Neuronal stem cell (in vitro differentiated cells): ENCODE results near the gene KRT3.

Experiments
- DNase-seq: peaks from one replicate; pipeline ENCODE4 v3.0.0-alpha.2; 2013; ENCODE audit warnings: low spot score
- H2AFZ ChIP-seq: one replicate; pipeline ENCODE4 v1.6.1; 2013; ENCODE audit warnings: mild to moderate bottlenecking, low read length, inconsistent platforms
- H2AK5ac ChIP-seq: 2 replicates; pipeline ENCODE4 v1.6.1; 2013; ENCODE audit warnings: low read depth, mild to moderate bottlenecking, inconsistent platforms, low read length, moderate library complexity, mixed read lengths
- H2BK120ac ChIP-seq: 2 replicates; pipeline ENCODE4 v1.6.1; 2013; ENCODE audit warnings: low read depth, mild to moderate bottlenecking, inconsistent platforms, low read length, moderate library complexity, mixed read lengths
- H2BK12ac ChIP-seq: one replicate; pipeline ENCODE4 v1.6.1; 2013; ENCODE audit warnings: low read length, inconsistent platforms
- H2BK15ac ChIP-seq: 2 replicates; pipeline ENCODE4 v1.6.1; 2013; ENCODE audit warnings: mild to moderate bottlenecking, low read length, inconsistent platforms, mixed read lengths
- H2BK5ac ChIP-seq: one replicate; pipeline ENCODE4 v1.6.1; 2013; ENCODE audit warnings: inconsistent platforms, mild to moderate bottlenecking, low read length, moderate library complexity
- H3K14ac ChIP-seq: one replicate; pipeline ENCODE4 v1.6.1; 2013; ENCODE audit warnings: low read length, inconsistent platforms
- H3K18ac ChIP-seq: 2 replicates; pipeline ENCODE4 v1.6.1; 2013; ENCODE audit warnings: low read length, inconsistent platforms
- H3K23ac ChIP-seq: 2 replicates; pipeline ENCODE4 v1.6.1; 2013; ENCODE audit warnings: low read depth, mild to moderate bottlenecking, mixed read lengths, low read length, inconsistent platforms; ENCODE audit not compliant: poor library complexity
- H3K27ac ChIP-seq: replicated peaks from 3 replicates; pipeline ENCODE4 v1.5.1; 2013; ENCODE audit warnings: low read length, inconsistent platforms
- H3K27me3 ChIP-seq, 3 experiments: 2 replicates each; pipeline ENCODE4 v1.6.1; 2013; ENCODE audit warnings: low read length in 3 of 3, mild to moderate bottlenecking in 2 of 3, inconsistent platforms in 1 of 3, low read depth in 1 of 3, mixed read lengths in 1 of 3, moderate library complexity in 1 of 3; ENCODE audit not compliant: control insufficient read depth in 3 of 3, insufficient read depth in 3 of 3
- H3K36me3 ChIP-seq, 2 donors: replicated peaks in 1 of 2; 2 replicates each; pipeline ENCODE4 v1.6.1; 2013; ENCODE audit warnings: low read length in 2 of 2; ENCODE audit not compliant: control insufficient read depth in 2 of 2, insufficient read depth in 2 of 2
- H3K4ac ChIP-seq: 2 replicates; pipeline ENCODE4 v1.6.1; 2013; ENCODE audit warnings: inconsistent platforms, mild to moderate bottlenecking, low read length, moderate library complexity
- H3K4me1 ChIP-seq, 2 donors: 1 replicate in 1 of 2; 2 replicates in 1 of 2; pipeline ENCODE4 v1.6.1; 2013; ENCODE audit warnings: low read length in 2 of 2, low read depth in 1 of 2; ENCODE audit not compliant: control insufficient read depth in 2 of 2, insufficient read depth in 1 of 2
- H3K4me2 ChIP-seq: one replicate; pipeline ENCODE4 v1.6.1; 2013; ENCODE audit warnings: mild to moderate bottlenecking, low read length, inconsistent platforms; ENCODE audit not compliant: insufficient read depth, poor library complexity, severe bottlenecking
- H3K4me3 ChIP-seq, 2 donors: 2 replicates each; pipeline ENCODE4 v1.5.1; 2013; ENCODE audit warnings: low read length in 2 of 2, mild to moderate bottlenecking in 2 of 2, inconsistent platforms in 1 of 2, moderate library complexity in 1 of 2
- H3K79me1 ChIP-seq: one replicate; pipeline ENCODE4 v1.6.1; 2013; ENCODE audit warnings: low read depth, mild to moderate bottlenecking, inconsistent platforms, low read length, moderate library complexity
- H3K9ac ChIP-seq: one replicate; pipeline ENCODE4 v1.6.1; 2013; ENCODE audit warnings: mild to moderate bottlenecking, low read depth, low read length, inconsistent platforms; ENCODE audit not compliant: poor library complexity
- H3K9me3 ChIP-seq, 2 donors: replicated peaks in 1 of 2; 2 replicates each; pipeline versions ENCODE3 to v1.6.1; 2013; ENCODE audit warnings: low read length in 2 of 2, mild to moderate bottlenecking in 2 of 2, inconsistent platforms in 1 of 2, low read depth in 1 of 2, mixed read lengths in 1 of 2, moderate library complexity in 1 of 2; ENCODE audit not compliant: control insufficient read depth in 2 of 2, insufficient read depth in 1 of 2
- H4K8ac ChIP-seq: one replicate; pipeline ENCODE4 v1.6.1; 2013; ENCODE audit warnings: low read depth, mild to moderate bottlenecking, inconsistent platforms, low read length, moderate library complexity
- H4K91ac ChIP-seq: one replicate; pipeline ENCODE4 v1.6.1; 2013; ENCODE audit warnings: low read length, low read depth, mild to moderate bottlenecking, inconsistent platforms; ENCODE audit not compliant: poor library complexity
- WGBS, 2 donors: extraction: QIAGEN DNeasy Blood & Tissue Kit; methylation state at CpG; one replicate each; pipeline ENCODE4 v1.1.7; 2013; ENCODE audit warnings: missing lambda C conversion rate in 2 of 2, mixed read lengths in 1 of 2; ENCODE audit not compliant: insufficient read length in 2 of 2, insufficient replicate concordance in 1 of 2; ENCODE audit errors: extremely low coverage in 2 of 2; 5-methylcytosine and 5-hydroxymethylcytosine counted together

KRT3 gene

DNA sequence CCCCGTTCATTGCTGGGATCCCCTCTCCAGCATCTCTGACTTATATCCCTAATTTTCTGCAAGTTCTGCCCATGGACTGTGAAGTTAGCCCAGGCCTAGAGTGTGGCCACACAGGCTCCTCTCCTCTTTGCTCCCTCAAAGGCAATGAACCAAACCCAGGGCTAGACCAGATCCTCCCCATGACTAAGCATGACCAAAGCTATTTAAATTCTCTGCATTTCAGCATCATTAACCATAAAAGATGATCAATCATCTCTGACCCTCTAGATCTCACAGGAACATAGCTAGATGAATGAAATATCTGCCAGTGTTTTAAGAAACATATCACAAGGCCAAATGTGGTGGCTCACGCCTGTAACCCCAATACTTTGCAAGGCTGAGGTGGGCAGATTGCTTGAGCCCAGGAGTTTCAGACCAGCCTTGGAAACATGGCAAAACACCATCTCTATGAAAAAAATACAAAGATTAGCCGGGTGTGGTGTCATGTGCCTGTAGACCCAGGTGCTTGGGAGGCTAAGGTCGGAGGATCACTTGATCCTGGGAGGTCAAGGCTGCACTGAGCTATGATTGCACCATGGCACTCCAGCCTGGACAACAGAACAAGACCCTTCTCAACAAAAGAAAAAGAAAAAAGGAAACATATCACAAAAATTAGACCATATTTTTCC is 2.2 kb upstream of the KRT3 start:
- no peak for DNase-seq
- H3K4me2 ChIP-seq: no peak overlapping the region
- H4K91ac ChIP-seq: no peak overlapping the region
- no peaks in the 10 kb centered on the region for H3K79me1 ChIP-seq
- no peak overlapping the region for H2BK15ac ChIP-seq
- no peak overlapping the region for H2BK120ac ChIP-seq
- H2AFZ ChIP-seq: no peak overlapping the region
- no peak overlapping the region for H3K18ac ChIP-seq
- H3K27ac ChIP-seq: no peak overlapping the region
- no peaks in the 10 kb centered on the region for H3K9me3 ChIP-seq
- H3K23ac ChIP-seq: no peak overlapping the region
- peaks cover 0 to 2% of the 10 kb centered on the region in 2 donors for H3K4me1 ChIP-seq
- no peak overlapping the region for H3K9ac ChIP-seq
- H4K8ac ChIP-seq: no peak overlapping the region
- WGBS, 2 donors: no CpG with 5 or more reads among the region's 4 CpGs
- H3K27me3 ChIP-seq: no peaks in the 10 kb centered on the region
- no peak overlapping the region for H2BK5ac ChIP-seq
- H3K4ac ChIP-seq: no peak overlapping the region
- H3K14ac ChIP-seq: no peak overlapping the region
- H2BK12ac ChIP-seq: no peak overlapping the region
- no peak overlapping the region for H3K4me3 ChIP-seq
- H2AK5ac ChIP-seq: no peak overlapping the region
- no peaks in the 10 kb centered on the region for H3K36me3 ChIP-seq

DNA sequence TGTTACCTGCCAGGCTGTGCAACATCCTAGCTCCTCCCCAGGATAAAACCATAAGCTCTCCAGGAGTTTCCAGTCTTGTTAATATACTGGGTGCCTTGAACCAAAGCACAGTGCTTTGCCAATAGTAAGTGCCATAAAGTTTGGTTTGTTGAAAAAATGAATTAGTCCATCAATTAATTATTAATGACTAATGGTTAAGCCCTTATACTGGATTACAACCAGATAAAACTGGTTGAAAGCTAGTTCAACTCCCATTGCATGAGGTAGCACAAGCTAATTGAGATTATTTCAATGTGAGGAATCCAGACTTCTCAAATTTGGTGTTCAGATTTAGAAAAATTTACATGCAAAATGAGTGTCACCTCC is 1.6 kb upstream of the KRT3 start:
- H2AFZ ChIP-seq: no peak overlapping the region
- H3K4me2 ChIP-seq: no peak overlapping the region
- H3K27me3 ChIP-seq: no peaks in the 10 kb centered on the region
- peaks cover 0 to 2% of the 10 kb centered on the region in 2 donors for H3K4me1 ChIP-seq
- no peak overlapping the region for H4K8ac ChIP-seq
- no peak overlapping the region for H3K18ac ChIP-seq
- H3K4ac ChIP-seq: no peak overlapping the region
- no peak overlapping the region for H2BK12ac ChIP-seq
- no peak overlapping the region for H2BK15ac ChIP-seq
- H3K27ac ChIP-seq: no peak overlapping the region
- no peak for DNase-seq
- H3K36me3 ChIP-seq: no peaks in the 10 kb centered on the region
- no peak overlapping the region for H3K14ac ChIP-seq
- no peak overlapping the region for H3K23ac ChIP-seq
- no peak overlapping the region for H3K9ac ChIP-seq
- H2AK5ac ChIP-seq: no peak overlapping the region
- H3K79me1 ChIP-seq: no peaks in the 10 kb centered on the region
- H4K91ac ChIP-seq: no peak overlapping the region
- no peak overlapping the region for H3K4me3 ChIP-seq
- H2BK120ac ChIP-seq: no peak overlapping the region
- H2BK5ac ChIP-seq: no peak overlapping the region
- no peaks in the 10 kb centered on the region for H3K9me3 ChIP-seq

DNA sequence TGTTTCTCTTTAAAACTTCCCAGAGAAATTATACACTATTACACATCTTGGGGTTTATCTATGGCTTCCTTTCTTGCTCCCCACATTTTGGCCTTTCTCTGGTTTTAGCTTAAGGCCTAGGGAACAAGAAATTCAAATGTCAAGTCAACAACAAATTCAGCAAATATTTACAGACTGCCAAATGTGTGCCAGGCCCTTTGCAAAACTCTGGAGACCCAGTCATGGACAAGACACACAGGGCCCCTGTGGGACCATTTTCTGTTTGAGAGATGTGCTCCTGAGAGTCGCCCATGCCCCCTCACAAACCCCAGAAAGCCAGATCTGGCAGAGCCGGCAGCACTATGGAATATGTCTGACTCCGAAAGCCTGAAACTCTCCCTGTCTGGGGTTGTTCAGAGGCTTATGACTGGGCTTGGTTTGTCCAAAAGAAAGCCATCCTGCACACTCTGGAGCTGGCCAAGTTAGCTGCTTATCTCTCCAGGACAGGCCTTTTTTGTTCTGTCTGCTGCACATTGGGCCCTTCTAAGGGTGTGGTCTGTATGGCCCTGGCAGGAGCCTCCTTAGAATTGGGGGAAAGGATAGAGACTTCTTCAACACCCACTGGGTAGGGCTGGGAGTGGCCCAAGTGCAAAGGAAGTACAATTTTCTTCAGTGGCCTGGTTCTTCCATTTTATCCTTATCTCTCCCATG is 1.1 kb upstream of the KRT3 start:
- no peak overlapping the region for H4K8ac ChIP-seq
- H3K18ac ChIP-seq: no peak overlapping the region
- H2BK120ac ChIP-seq: no peak overlapping the region
- no peak overlapping the region for H2BK5ac ChIP-seq
- no peak overlapping the region for H3K14ac ChIP-seq
- no peaks in the 10 kb centered on the region for H3K27me3 ChIP-seq
- H3K79me1 ChIP-seq: no peaks in the 10 kb centered on the region
- no peak overlapping the region for H3K4me3 ChIP-seq
- no peaks in the 10 kb centered on the region for H3K36me3 ChIP-seq
- no peak overlapping the region for H3K9ac ChIP-seq
- peaks cover 0 to under 1% of the 10 kb centered on the region in 2 donors for H3K4me1 ChIP-seq
- no peak overlapping the region for H3K27ac ChIP-seq
- no peak overlapping the region for H2BK15ac ChIP-seq
- no CpG with 5 or more reads among the region's 3 CpGs for WGBS, 2 donors
- H4K91ac ChIP-seq: no peak overlapping the region
- no peak overlapping the region for H3K4ac ChIP-seq
- no peaks in the 10 kb centered on the region for H3K9me3 ChIP-seq
- H2AK5ac ChIP-seq: no peak overlapping the region
- no peak overlapping the region for H2AFZ ChIP-seq
- H2BK12ac ChIP-seq: no peak overlapping the region
- H3K23ac ChIP-seq: no peak overlapping the region
- DNase-seq: no peak
- H3K4me2 ChIP-seq: no peak overlapping the region

DNA sequence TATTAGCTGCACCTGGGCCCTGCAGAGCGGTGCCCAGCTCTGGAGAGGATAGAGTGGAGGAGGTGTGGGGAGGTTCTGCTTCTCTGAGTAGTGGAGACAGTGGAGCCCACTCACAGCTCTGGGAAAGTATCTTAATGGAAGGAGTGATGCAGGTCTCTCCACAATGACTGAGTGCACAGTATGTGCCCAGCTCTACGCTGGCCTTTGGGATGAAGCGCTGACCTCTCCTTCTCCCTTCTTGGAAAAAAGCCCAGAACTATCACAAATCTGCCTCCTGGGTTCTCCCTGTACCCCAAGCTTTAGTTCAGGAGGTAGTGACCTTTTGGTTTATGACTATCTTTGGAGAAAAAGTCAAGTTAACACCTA is 495 bp upstream of the KRT3 start:
- H3K4me2 ChIP-seq: no peak overlapping the region
- no peak overlapping the region for H2BK120ac ChIP-seq
- H3K9ac ChIP-seq: no peak overlapping the region
- no peak for DNase-seq
- no peak overlapping the region for H4K91ac ChIP-seq
- no peak overlapping the region for H4K8ac ChIP-seq
- no peak overlapping the region for H3K4me3 ChIP-seq
- H3K23ac ChIP-seq: no peak overlapping the region
- no peak overlapping the region for H2AFZ ChIP-seq
- H3K4ac ChIP-seq: no peak overlapping the region
- H3K14ac ChIP-seq: no peak overlapping the region
- H3K18ac ChIP-seq: no peak overlapping the region
- H3K27me3 ChIP-seq: no peaks in the 10 kb centered on the region
- H2BK5ac ChIP-seq: no peak overlapping the region
- no peaks in the 10 kb centered on the region for H3K9me3 ChIP-seq
- H2AK5ac ChIP-seq: no peak overlapping the region
- no peaks in the 10 kb centered on the region for H3K4me1 ChIP-seq
- H3K27ac ChIP-seq: no peak overlapping the region
- no CpG with 5 or more reads among the region's 3 CpGs for WGBS, 2 donors
- no peaks in the 10 kb centered on the region for H3K79me1 ChIP-seq
- H2BK12ac ChIP-seq: no peak overlapping the region
- no peak overlapping the region for H2BK15ac ChIP-seq
- H3K36me3 ChIP-seq: no peaks in the 10 kb centered on the region
